K562 (cell line): ENCODE results near the gene CNGA3. TPM values are rescaled to one million over a fixed set of nuclear protein-coding genes. Genes with fewer than 3 reads are reported as not detected.

Experiments
- ATAC-seq: fragments of 200-7000 bp; cut with Tn5 transposase; 3 replicates; pipeline ENCODE4 v1.9.1; 2020; ENCODE audit warnings: moderate library complexity
- BruUV-seq: library from RNA; stranded (reverse); fragments of 400-500 nt; replicated peaks from 2 replicates; lab custom pipeline; 2021; lab: Mats Ljungman, UMichigan
- CTCF ChIA-PET: fragments of 300-600 bp; formaldehyde crosslinking; extraction: SDS; loops from one replicate; lab custom pipeline; 2021; ENCODE audit warnings: low intra/inter-chr PET ratio; lab: Yijun Ruan, JAX
- POLR2A ChIA-PET: fragments of 300-600, 350-650 bp; sonication (Branson Sonifier 250); formaldehyde crosslinking; extraction: SDS; loops from one replicate; lab custom pipeline; 2021; ENCODE audit warnings: antibody characterized with exemption, inconsistent platforms; lab: Yijun Ruan, JAX
- DNase-seq, 4 experiments: peaks; one replicate each; pipeline versions ENCODE4 v3.0.0 to v3.0.0-alpha.2; 2011 to 2018; ENCODE audit warnings: low spot score in 3 of 4, mixed read lengths in 3 of 4; ENCODE audit errors: extremely low read depth in 1 of 4
- FAIRE-seq: peaks from 2 replicates; lab custom pipeline; 2011; peaks lifted over from hg19 to GRCh38; lab: Jason Lieb, UNC
- H2AFZ ChIP-seq: 2 replicates; pipeline ENCODE4 v1.6.0; 2011; ENCODE audit warnings: low read depth, low read length, control low read depth, inconsistent platforms
- H3K27ac ChIP-seq: fragments of 200-600 bp; 3 replicates; pipeline ENCODE4 v1.8.0; 2011; ENCODE audit warnings: low read depth, mild to moderate bottlenecking, control low read depth, inconsistent platforms, low read length, moderate library complexity, mixed read lengths; ENCODE audit errors: extremely low read depth
- H3K27me3 ChIP-seq, 2 experiments: fragments of 300-600 bp in 1 of 2; 2 replicates in 1 of 2; 3 replicates in 1 of 2; pipeline versions ENCODE4 v1.6.0 to v1.8.0; 2011; ENCODE audit warnings: inconsistent platforms in 2 of 2, low read length in 2 of 2, mild to moderate bottlenecking in 1 of 2, mixed read lengths in 1 of 2, moderate library complexity in 1 of 2; ENCODE audit not compliant: control insufficient read depth in 2 of 2, insufficient read depth in 2 of 2
- H3K36me3 ChIP-seq: fragments of 300-600 bp; 3 replicates; pipeline ENCODE4 v1.8.0; 2011; ENCODE audit warnings: mild to moderate bottlenecking, low read length, inconsistent platforms; ENCODE audit not compliant: control insufficient read depth, insufficient read depth
- H3K4me1 ChIP-seq, 2 experiments: fragments of 200-600 bp in 1 of 2; replicated peaks in 1 of 2; 2 replicates in 1 of 2; 3 replicates in 1 of 2; pipeline versions ENCODE4 v1.5.1 to v1.8.0; 2011; ENCODE audit warnings: inconsistent platforms in 2 of 2, low read length in 2 of 2, mild to moderate bottlenecking in 1 of 2, mixed read lengths in 1 of 2, moderate library complexity in 1 of 2; ENCODE audit not compliant: control insufficient read depth in 2 of 2, insufficient read depth in 2 of 2
- H3K4me2 ChIP-seq: 2 replicates; pipeline ENCODE4 v1.6.1; 2011; ENCODE audit warnings: low read length, control low read depth, inconsistent platforms, mixed read lengths; ENCODE audit not compliant: insufficient read depth
- H3K4me3 ChIP-seq: fragments of 200-600 bp; sonication (generic), shearing (Covaris generic); 2 replicates; pipeline ENCODE4 v1.5.1; 2016; ENCODE audit warnings: control low read depth, inconsistent platforms
- H3K79me2 ChIP-seq: fragments of 200-600 bp; 3 replicates; pipeline ENCODE4 v1.8.0; 2011; ENCODE audit warnings: low read length, inconsistent platforms; ENCODE audit not compliant: control insufficient read depth, insufficient read depth
- H3K9ac ChIP-seq, 2 experiments: 2 replicates each; pipeline versions ENCODE4 v1.6.0 to v1.6.1; 2011; ENCODE audit warnings: low read depth in 2 of 2, low read length in 2 of 2, control low read depth in 1 of 2, inconsistent platforms in 1 of 2, mild to moderate bottlenecking in 1 of 2, mixed read lengths in 1 of 2; ENCODE audit not compliant: insufficient read depth in 1 of 2
- H3K9me1 ChIP-seq: one replicate; pipeline ENCODE4 v1.6.0; 2011; ENCODE audit warnings: inconsistent platforms, mild to moderate bottlenecking, low read length, moderate library complexity; ENCODE audit not compliant: control insufficient read depth, insufficient read depth
- H3K9me3 ChIP-seq: replicated peaks from 2 replicates; pipeline ENCODE4 v1.5.1; 2011; ENCODE audit warnings: low read depth, low read length, inconsistent platforms; ENCODE audit not compliant: control insufficient read depth, insufficient read depth
- H4K20me1 ChIP-seq: replicated peaks from 2 replicates; pipeline ENCODE4 v1.6.1; 2011; ENCODE audit warnings: low read length, inconsistent platforms, mixed read lengths; ENCODE audit not compliant: control insufficient read depth, insufficient read depth
- C11orf30 ChIP-seq: fragments of 450-650 bp; IDR thresholded peaks from 2 replicates; pipeline ENCODE4 v1.6.1; 2016; ENCODE audit warnings: low read depth, mild to moderate bottlenecking
- DPF2 ChIP-seq: fragments of 450-650 bp; IDR thresholded peaks from 2 replicates; pipeline ENCODE4 v1.6.1; 2016
- FOXK2 ChIP-seq, 2 experiments: fragments of 450-650 bp; IDR thresholded peaks in 1 of 2; conservative IDR thresholded peaks in 1 of 2; 2 replicates each; pipeline ENCODE4 v1.6.1; 2016; ENCODE audit warnings: low read depth in 2 of 2, mild to moderate bottlenecking in 1 of 2
- NFRKB ChIP-seq: fragments of 450-650 bp; IDR thresholded peaks from 2 replicates; pipeline ENCODE4 v1.6.1; 2016; ENCODE audit warnings: low read depth
- SAP30 ChIP-seq: fragments of 200-600 bp; sonication (generic); IDR thresholded peaks from 2 replicates; pipeline ENCODE4 v1.6.1; 2012; ENCODE audit warnings: borderline replicate concordance, low read depth, mild to moderate bottlenecking, moderate library complexity, low read length, control low read depth, inconsistent platforms; ENCODE audit not compliant: insufficient read depth, poor library complexity, severe bottlenecking
- SMARCC2 ChIP-seq: fragments of 450-650 bp; IDR thresholded peaks from 2 replicates; pipeline ENCODE4 v1.6.1; 2017; ENCODE audit warnings: antibody characterized with exemption, moderate library complexity, mild to moderate bottlenecking, low read depth
- SMARCE1 ChIP-seq: fragments of 450-650 bp; IDR thresholded peaks from 2 replicates; pipeline ENCODE4 v1.7.1; 2016; ENCODE audit warnings: mild to moderate bottlenecking
- SNRNP70 ChIP-seq: fragments of 200-400 bp; formaldehyde crosslinking; optimal IDR thresholded peaks from 2 replicates; pipeline ENCODE3; 2017; ENCODE audit warnings: low read depth, low read length
- WGBS: fragments of 100-300 bp; shearing (Covaris generic); methylation state at CpG from one replicate; pipeline ENCODE4 v1.1.6; 2016; ENCODE audit warnings: low coverage, mixed read lengths; ENCODE audit not compliant: insufficient coverage; ENCODE audit errors: missing lambda C conversion rate; 5-methylcytosine and 5-hydroxymethylcytosine counted together
- in situ Hi-C: fragments of 300-500 bp; cut with MboI; formaldehyde crosslinking; loops from 4 replicates; pipeline ENCODE4 v1.15.0; 2018; ENCODE audit warnings: inconsistent platforms, mixed read lengths
- intact Hi-C: fragments of 100-400 bp; cut with micrococcal nuclease; formaldehyde crosslinking; loops from 2 replicates; pipeline ENCODE4 v1.14.2; 2022
- polyA plus RNA-seq, 8 experiments: library from polyadenylated mRNA; depleted of rRNA in 4 of 8; stranded (reverse) in 5 of 8; unstranded in 3 of 8; fragments of >200 nt; fragmentation: Nextera tagmentation in 2 of 8; fragmentation: Illumina TruSeq in 1 of 8; extraction: Ambion mirVana in 2 of 8; extraction: Trizol in 1 of 8; gene quantifications; 2 replicates each; pipeline versions ENCODE4 v1.2.1 to v1.2.3, GENCODE V29; 2011 to 2014; ENCODE audit warnings: inconsistent platforms in 1 of 8, missing spikeins in 1 of 8
- total RNA-seq, 7 experiments: library from RNA; depleted of rRNA in 6 of 7; stranded (reverse); fragments of >200 nt in 6 of 7; fragmentation: Illumina TruSeq in 2 of 7; extraction: Trizol in 2 of 7; gene quantifications; 2 replicates each; pipeline versions ENCODE4 v1.2.1 to v1.2.3, GENCODE V29; 2011 to 2021; ENCODE audit warnings: low replicate concordance in 1 of 7
- TF ChIP-seq, protein P1 (sequence below), 2 experiments: fragments of 450-650 bp in 1 of 2; sonication (generic) in 1 of 2; formaldehyde crosslinking in 1 of 2; IDR thresholded peaks; 2 replicates each; pipeline versions ENCODE4 v1.7.1 to v1.9.0; 2016 to 2022; ENCODE audit warnings: inconsistent platforms in 1 of 2, mild to moderate bottlenecking in 1 of 2, missing genetic modification reagents in 1 of 2

The CNGA3 gene
- total and polyA plus RNA-seq, 9 of the 15 experiments (the other 6 are each of a cell fraction or from before 2014, with no cell fraction given): not detected

DNA sequence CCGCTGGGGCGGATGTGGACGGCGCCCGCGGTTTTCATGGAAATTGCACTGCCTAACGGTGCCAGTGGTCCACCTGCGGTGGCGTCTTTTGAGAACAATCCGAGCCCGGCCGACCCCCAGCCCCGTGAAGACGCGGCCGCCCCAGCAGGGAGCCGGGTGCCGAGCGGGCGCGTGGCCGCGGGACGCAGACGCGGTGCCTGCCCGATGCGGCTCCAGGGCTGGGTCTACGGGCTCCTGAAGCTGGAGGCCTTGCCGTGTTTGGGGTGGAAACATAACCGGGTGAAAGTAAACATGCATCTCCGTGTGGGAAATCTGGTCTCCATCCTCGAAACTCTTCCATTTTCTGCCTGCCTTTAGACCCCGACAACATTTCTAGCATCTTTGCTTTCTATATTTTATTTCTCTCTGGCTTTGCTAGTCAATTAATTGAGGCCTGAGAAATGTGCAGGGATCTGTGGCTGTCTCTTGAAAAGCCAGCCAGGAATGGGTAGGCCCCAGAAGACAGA, 99.0 kb downstream of the CNGA3 start (continued):
- 0 out of 4 replicates have a peak, but pooled peaks of 1 of the 2 experiments have one; percentile 22 for TF ChIP-seq FOXK2 (conservative IDR thresholded peaks at IDR 0.05 in 1 of 2, IDR thresholded peaks at IDR 0.05 in 1 of 2; ENCODE audit: low read depth in 2 of 2)
- TF ChIP-seq NFRKB: no peak
- TF ChIP-seq SNRNP70: no peak
- TF ChIP-seq SAP30: peak; percentile 10

DNA sequence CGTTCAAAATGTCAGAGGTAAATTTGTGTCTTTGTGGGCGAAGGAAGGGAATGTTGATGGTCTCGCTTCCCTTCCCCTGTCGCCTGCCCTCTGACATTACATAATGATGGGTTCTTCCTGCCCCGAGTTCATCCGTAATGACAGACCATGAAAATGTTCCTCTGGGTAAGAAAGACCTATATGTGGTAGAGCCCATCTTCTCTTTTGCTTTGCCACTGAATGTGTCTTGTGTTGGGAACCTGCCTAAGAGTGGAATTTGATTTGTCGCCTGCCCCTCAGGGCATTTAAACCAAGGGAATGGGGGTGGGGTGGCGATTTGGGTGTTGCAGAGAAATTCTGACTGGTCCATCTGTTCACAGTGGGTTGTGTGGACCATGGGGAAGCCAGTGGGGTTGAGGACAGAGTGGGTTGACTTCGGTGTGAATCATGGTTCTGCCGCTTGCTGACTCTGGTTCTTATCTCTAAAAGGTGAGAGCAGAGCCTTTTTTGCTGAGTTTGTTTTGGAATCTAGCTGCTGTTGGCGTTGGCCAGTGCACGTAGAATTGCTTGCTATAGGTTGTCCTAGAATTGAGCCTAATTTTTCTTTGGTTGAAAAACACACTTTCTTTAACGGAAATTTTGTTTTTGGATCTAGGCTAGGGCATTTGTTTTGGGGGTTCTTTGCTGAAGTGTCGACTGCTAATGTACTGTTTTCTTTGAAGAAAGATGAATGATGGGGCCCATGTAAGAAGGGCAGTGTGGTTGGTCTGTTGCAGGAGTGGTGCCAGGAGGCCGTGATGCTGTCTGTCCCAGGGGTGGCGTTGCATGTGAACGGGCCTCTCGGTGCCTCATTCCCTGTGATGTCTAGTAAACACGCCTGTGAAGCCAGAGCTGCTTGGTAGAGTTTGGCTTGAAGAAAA, 99.7 kb downstream of the CNGA3 start:
- Histone ChIP-seq H3K9me3 (no peaks in the 10 kb centered on the region), H3K36me3 (no peaks in the 10 kb centered on the region), H3K27ac (peak overlapping the region; percentile 57), H3K9ac (peak overlapping the region; percentile 49 to 94), H3K4me3 (peak overlapping the region; percentile 66), H3K9me1 (no peaks in the 10 kb centered on the region), H3K79me2 (peaks cover 36% of the 10 kb centered on the region), H4K20me1 (peaks cover 17% of the 10 kb centered on the region), H3K4me1 (peaks cover 16 to 27% of the 10 kb centered on the region in 2 experiments; a peak in 4 of 5 replicates), H3K4me2 (peak overlapping the region; percentile 84), H2AFZ (peak overlapping the region; percentile 91), H3K27me3 (no peaks in the 10 kb centered on the region)
- CTCF ChIA-PET: no interaction called here
- WGBS: 7% methylated on average over 19 of the region's 19 CpGs
- TSS peak; percentile 61 for BruUV-seq
- DNase-seq (peak; percentile 38 to 74 (median 52)), FAIRE-seq (peak; percentile 94), ATAC-seq (peak; percentile 73)
- in situ Hi-C loops (no loop called here), intact Hi-C loops (loop anchor here (5.0 kb wide), 1 partner anchor 61 kb away; no protein-coding TSS in a partner anchor)
- POLR2A ChIA-PET: interaction anchor here (0.5 to 1.9 kb wide), 4 partner anchors 10 to 1962 kb away, joined by 3 to 9 read pairs (median 4); no protein-coding TSS in a partner anchor
- peak; percentile 53; the same call in 1 of the 2 replicates for TF ChIP-seq DPF2
- TF ChIP-seq, protein P1, sequence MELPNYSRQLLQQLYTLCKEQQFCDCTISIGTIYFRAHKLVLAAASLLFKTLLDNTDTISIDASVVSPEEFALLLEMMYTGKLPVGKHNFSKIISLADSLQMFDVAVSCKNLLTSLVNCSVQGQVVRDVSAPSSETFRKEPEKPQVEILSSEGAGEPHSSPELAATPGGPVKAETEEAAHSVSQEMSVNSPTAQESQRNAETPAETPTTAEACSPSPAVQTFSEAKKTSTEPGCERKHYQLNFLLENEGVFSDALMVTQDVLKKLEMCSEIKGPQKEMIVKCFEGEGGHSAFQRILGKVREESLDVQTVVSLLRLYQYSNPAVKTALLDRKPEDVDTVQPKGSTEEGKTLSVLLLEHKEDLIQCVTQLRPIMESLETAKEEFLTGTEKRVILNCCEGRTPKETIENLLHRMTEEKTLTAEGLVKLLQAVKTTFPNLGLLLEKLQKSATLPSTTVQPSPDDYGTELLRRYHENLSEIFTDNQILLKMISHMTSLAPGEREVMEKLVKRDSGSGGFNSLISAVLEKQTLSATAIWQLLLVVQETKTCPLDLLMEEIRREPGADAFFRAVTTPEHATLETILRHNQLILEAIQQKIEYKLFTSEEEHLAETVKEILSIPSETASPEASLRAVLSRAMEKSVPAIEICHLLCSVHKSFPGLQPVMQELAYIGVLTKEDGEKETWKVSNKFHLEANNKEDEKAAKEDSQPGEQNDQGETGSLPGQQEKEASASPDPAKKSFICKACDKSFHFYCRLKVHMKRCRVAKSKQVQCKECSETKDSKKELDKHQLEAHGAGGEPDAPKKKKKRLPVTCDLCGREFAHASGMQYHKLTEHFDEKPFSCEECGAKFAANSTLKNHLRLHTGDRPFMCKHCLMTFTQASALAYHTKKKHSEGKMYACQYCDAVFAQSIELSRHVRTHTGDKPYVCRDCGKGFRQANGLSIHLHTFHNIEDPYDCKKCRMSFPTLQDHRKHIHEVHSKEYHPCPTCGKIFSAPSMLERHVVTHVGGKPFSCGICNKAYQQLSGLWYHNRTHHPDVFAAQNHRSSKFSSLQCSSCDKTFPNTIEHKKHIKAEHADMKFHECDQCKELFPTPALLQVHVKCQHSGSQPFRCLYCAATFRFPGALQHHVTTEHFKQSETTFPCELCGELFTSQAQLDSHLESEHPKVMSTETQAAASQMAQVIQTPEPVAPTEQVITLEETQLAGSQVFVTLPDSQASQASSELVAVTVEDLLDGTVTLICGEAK (IDR thresholded peaks at IDR 0.05): no peak; the same call in 1 of the 2 replicates
- TF ChIP-seq, protein P1 (CRISPR knock-in tag; IDR thresholded peaks at IDR 0.05): no peak
- peak; percentile 80 for TF ChIP-seq C11orf30
- 0 out of 2 replicates have a peak, but pooled peaks have one; percentile 12 for TF ChIP-seq SMARCE1
- no peak for TF ChIP-seq SMARCC2
